ENCODE results near the gene COQ6. TPM values are rescaled to one million over a fixed set of nuclear protein-coding genes. Genes with fewer than 3 reads are reported as not detected.
"Not testable (repeated sequence)": the region's sequence is repeated elsewhere in the genome, so short reads cannot be mapped to it uniquely, and the experiment has no call there.

The COQ6 gene
- total RNA-seq, result 23.9 TPM

DNA sequence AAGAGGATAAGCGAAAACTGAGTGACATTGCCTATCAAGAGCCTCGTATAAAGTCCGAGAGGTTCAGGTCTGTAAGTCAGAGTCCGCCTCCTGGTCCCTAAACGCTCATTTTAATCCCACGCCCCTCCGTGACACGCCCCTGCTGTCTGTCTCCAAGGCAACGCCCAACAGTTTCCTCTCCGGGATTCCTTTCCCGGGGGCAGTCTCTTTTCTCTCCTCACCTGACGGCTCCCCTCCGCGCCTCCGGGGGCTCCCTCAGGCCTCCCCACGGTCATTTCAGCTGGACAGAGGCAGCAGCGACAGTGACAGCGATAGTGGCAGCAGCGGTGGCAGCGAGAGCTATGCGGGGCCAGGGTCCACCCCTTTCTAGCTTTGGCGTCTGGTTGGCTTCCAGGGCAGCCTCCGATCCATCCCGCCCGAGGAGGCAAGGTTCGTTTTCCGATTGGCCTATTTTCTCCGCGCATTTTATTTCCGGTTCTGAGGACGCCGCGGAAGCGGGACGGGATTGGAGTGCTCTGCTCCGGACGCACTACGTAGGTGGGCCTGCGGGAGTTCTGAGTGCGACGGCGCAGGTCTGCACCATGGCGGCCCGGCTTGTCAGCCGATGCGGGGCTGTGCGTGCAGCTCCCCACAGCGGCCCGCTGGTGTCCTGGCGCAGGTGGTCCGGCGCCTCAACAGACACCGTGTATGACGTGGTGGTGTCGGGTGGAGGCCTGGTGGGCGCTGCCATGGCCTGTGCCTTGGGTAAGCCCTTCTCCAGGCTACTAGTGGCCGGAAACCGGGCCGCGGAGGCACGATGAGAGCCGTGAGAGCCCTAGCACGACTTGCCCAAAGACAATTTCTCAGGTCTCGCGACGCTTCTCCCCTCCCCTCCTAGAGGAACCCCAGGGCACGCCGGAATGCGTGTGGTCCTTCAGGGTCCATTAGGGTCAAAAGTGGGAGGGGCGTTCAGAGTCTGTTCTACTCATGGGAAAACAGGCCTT, at the start of gene COQ6, which contains the start of gene FAM161B:
COQ6 (plus strand) TSS at position 551 of the 983 bp plus-strand sequence; CDS start at position 582, 31 bp downstream.
FAM161B (minus strand) TSS at position 343 of the 983 bp plus-strand sequence; CDS start at position 275, 68 bp downstream.
- peak; percentile 95 for DNase-seq

DNA sequence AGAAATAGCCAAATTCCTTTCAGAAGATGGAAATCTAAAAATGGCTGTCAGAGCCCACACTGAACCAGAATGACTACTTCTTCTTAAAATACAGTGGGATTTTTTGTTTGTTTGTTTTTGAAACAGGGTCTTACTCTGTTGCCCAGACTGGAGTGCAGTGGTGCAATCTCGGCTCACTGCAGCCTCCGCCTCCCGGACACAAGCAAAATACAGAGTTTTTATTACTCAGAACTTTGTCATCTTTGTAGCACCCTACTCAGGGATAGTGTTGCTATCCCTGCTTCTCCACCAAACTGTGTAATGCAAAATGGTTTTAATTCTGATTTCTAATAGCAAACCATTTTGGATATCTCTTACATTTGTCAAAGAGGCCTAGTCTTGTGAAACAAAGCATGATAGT, 47.1 kb upstream of the COQ6 start:
- no peak for DNase-seq

DNA sequence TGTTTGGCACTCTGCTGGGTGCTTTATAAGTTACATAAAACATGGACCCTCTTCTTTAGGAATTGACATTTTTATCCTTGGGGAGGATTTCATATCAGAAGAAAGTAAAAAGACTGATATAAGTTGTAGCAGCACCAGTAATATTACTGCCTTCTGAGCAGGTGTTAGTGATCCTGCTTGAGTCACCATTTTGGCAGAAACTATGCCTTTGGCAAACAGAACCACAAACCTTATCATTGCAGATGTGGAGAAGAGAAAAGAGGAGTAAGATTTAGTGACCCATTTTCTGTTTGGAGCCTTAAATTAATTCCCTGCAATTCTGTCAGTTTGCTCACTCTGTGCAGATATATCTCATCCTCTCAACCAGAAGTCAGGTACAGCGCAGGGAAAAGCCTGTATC, 40.4 kb upstream of the COQ6 start:
- DNase-seq, result no peak

DNA sequence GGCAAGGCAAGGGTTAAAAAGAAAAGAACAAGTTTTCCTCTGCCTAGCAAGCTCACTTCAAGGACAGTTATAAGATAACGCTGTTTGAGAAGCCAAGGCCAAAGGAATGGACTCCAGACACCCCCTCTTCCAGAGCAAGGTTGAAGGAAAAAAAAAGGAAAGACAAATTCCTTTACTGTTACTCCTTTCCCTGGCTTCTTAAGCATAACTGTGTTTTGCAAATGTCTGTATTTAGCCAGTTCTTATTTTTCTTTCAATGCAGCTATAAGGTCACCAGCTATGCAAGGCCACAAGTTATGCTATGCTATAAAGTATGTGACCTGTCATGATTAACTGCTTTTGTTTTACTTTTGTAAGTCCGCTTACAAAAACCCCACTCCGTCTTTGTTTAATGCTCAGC, 36.8 kb upstream of the COQ6 start:
- no peak for DNase-seq

DNA sequence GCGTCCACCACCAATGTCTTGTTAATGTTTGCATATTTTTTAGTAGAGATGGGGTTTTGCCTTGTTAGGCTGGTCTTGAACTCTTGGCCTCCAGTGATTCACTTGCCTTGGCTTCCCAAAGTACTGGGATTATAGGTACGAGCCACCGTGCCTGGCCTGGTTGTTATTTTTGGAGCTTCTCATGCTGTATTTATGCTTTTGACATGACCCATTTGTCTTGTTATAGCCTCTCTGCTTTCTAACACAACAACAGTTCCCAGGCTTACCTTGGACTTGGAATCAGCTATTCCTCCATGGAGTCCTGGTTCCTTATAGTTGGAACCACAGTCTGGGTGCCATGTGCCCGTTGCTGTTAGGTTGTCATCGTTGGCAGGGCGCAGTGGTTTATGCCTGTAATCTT, 33.8 kb upstream of the COQ6 start:
- no peak for DNase-seq

DNA sequence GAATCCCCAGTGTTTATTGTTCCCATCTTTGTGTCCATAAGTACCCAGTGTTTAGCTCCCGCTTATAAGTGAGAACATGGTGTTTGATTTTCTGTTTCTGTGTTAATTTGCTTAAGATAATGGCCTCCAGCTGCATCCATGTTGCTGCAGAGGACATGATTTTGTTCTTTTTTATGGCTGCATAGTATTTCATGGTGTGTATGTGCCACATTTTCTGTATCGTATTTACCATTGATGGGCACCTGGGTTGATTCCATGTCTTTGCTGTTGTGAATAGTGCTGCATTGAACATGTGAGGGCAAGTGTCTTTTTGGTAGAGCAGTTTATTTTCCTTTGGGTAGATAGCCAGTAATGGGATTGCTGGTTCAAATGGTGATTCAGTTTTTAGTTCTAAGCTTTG, 30.6 kb upstream of the COQ6 start:
- DNase-seq, result not testable (repeated sequence)

DNA sequence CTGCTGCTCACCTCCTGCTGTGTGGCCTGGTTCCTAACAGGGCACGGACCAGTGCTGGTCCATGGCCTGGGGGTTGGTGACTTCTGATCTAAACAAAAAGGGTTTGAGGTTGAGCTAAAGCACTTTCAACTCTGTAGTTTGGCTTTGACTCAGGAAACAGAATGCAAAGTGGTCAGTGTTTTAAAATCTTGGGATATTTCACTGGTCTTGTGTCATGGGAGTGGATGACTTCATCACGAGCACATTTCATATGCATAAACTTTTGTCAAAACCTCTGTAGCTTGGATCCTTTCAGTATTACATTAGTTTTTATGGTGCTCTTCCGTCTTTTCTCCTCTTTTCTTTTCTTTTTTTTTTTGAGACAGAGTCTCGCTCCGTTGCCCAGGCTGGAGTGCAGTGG, 25.8 kb upstream of the COQ6 start:
- no peak for DNase-seq

DNA sequence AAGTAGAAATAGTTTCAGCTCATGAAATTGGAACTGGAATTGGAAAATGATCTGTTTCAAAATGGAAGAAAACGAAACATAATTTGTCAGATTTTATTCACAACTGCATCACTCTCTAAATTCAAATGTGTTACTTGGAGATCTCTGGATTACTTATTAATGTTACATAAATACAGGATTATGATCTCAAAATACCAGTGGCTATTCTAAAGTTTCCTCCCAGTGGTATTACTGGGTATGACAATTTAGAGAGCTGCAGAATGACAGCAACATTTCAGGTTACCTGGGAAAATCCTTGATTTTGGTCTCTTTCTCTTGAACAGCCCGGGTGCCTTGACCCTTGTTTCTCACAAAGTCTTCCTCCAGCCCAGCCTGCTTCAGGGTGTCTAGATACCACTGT, 14.4 kb upstream of the COQ6 start:
- DNase-seq, result no peak

DNA sequence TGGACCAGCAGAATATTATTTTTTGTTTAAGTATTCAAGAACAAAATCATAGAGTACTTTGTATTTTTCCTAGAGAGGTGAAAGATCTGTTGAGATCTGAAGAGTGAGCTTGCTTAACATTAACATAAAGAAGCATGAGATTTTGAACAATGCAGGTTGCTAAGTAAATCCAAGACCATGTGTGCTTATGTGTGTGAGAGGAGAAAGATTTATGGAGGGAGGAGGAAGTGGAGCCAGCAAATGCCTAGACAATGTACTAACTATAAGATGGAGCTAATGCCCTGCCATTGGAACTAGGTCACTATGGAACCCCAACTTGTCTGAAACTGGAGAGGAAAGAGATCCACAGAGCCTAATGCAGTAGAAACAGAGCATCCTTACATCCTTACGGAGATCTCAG, 13.6 kb upstream of the COQ6 start:
- DNase-seq, result no peak

DNA sequence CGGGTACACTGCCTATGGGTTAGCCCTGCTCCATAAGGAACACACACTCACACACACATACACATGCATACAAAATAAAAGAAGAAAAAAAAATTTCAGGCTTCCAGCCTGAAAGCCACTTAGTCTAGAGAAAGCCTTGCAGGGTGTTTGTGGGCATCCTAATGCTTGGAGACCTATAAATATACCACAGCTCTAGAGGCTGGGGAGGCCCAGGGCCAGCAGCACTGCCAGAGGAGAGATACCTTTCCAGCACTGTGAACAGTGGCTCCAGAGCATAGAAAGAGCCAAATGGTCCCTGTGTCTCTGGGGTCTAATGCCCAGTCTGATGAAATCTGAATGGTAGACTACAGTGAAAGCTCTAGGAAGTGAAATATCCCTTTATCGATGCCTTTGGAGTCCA, 13.1 kb upstream of the COQ6 start:
- DNase-seq, result no peak

DNA sequence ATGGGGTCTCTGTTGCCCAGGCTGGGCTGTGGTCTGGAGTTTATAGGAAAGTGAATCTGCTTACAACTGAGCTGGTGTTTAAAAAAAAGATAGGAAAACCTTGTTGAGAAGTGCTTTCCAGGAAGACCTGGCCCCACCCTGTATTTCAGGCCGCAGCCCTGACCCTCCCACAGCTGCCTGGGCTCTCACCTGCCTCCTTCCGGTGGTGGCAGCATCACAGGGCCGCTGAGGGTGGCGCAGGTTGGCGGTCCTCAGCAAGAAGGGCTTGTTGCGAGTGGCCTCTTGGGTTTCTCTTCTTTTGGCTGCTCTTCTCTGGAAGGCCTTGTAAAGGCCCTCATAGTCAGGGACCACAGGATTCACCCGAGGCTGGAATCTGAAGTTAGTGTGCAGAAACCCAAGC, 7.9 kb upstream of the COQ6 start:
- no peak for DNase-seq

DNA sequence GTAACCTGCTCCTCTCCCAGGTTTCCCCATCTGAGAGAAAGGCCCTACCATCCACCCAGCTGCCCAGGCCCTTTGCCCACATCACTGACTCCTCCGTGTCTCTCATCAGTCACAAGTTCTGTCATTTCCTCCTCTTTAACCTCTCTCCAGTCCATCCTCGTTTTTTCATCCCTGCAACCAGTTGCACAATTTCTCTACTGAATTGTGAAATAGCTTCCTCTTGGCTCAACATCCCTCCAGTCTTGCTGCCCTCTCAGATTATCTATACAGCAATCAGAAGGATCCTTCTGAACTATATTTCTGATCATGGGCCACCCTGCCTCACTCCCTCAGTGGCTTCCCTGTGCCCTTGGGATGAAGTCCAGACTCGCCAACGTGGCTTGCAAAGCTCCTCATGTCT, 7.0 kb upstream of the COQ6 start:
- DNase-seq, result no peak

DNA sequence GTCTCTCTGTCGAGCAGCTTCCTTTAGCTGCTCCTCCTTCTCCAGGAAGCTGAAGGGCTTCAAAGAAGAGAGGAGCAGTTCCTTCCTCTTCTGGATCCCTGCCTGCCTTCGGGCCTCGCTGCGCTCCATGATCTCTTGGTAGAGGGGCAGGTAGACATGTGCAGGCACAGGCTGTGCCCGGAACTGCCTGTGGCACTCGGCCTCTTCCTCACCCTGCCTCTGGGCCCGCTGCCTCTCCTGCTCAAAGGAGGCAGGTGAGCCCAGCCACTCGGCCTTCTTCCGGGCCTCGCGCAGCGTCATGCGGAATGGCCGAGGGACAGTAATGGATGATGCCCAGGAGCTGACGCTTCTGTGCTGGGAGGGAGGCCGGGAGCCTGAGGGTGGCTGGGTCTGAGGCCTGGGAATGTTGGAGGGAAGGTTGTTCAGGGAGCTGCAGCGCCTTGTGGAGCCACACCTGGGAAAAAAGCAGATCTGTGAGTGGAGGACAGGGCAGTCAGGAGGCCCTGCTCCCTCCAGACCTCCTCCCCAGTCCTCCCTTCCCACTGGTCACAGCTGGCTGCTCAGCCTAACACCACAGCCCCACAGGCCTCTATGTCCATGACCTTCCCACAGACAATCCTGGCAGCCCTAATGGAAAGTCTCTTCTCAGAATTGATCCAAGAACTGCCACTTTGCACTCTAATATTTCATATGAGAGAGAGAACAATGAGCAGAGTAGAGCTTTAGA, 5.5 kb upstream of the COQ6 start:
- no peak for DNase-seq

DNA sequence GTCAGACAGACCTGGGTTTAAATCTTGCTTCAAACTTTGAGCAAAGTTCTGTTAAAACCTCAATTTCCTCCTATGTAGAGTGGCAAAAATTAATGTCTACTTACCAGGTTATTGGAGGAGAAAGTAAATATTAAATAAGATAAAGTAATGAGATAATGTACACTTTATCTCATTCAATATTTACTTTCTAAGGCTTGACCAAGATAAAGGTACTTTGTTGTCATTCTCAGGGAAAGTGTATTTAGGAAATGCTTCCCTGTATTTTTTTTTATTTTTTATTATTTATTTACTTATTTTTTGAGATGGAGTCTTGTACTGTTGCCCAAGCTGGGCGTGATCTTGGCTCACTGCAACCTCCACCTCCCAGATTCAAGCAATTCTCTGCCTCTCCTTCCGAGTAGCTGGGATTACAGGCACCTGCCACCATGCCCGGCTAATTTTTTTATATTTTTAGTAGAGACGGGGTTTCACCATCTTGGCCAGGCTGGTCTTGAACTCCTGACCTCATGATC, 4.9 kb upstream of the COQ6 start:
- DNase-seq, result no peak

DNA sequence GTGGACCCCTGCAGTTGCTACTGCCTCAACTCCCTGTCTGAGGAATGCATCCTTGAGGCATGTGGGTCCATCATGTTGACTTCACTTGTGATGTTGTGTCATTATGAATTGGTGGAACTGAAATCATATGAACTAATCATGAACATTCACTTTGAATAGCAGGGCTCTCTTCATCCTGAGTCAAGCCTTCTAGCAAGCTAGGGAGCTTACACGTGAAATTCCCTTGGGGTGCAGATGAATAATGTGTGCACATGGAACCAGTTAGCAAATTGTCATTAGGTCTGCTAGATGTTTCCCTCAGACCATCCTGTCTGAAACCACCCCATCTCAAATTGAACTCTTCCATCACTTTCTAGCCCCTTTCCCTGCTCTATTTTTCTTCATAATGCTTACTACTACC, 3.6 kb downstream of the COQ6 start:
- no peak for DNase-seq

DNA sequence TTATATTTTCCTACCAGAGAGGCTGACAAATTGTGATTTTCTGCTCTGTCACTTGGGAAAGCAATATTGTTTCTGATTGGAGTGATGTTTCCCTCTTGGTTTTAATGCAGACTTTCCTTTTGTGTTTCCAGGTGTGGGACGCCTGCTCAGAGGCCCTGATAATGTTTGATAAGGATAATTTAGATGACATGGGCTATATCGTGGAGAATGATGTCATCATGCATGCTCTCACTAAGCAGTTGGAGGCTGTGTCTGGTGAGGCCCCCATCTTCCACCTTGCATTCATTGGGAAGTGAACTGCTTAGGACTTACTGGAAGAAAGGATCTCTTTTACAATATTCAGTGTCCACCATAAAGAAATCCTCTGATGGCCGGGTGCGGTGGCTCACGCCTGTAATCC, 5.6 kb downstream of the COQ6 start:
- DNase-seq, result no peak

DNA sequence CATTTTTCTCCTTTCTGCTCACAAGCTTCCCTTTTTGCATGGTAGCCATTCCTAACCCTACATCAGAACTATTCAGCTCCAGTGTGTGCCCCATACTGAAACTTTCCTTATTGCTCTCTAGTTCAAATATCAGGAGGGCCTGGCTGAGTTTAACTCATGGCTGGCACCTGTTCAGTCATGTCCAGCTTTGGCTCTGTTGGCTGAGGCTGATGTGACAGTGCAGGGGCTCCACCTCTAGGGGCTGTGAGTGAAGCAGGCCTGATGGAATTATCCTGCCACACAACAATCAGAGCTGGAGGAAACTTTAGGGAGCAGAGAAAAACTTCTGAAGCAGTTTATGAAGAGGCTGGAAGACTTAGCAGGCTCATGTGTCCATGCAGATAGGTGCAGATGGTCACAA, 8.5 kb downstream of the COQ6 start:
- no peak for DNase-seq

DNA sequence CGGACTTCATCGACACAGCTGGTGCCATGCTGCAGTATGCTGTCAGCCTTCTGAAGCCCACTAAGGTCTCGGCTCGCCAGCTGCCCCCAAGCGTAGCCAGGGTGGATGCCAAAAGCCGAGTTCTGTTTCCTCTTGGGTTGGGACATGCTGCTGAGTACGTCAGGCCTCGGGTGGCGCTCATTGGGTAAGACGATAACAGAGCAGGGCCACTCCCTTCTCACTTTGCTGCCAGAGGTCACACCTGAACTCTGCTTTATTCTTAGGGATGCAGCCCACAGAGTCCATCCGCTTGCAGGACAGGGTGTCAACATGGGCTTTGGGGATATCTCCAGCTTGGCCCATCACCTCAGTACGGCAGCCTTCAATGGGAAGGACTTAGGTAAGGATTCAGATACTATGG, 11.1 kb downstream of the COQ6 start:
- no peak for DNase-seq

DNA sequence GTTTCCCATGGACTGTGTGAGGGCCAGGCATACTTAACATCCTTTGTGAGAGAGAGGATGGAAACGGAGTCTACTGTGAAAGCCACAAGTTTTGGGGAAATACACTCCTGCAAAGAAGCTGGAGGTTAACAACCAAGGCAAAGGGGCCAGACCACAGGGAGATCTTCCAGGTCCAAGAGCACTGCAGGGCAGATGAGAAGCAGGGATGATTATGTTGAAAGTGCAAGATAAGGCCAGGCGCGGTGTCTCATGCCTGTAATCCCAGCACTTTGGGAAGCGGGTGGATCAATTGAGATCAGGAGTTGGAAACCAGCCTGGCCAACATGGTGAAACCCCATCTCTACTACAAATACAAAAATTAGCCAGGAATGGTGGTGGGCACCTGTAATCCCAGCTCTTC, 15.1 kb downstream of the COQ6 start:
- DNase-seq, result no peak

DNA sequence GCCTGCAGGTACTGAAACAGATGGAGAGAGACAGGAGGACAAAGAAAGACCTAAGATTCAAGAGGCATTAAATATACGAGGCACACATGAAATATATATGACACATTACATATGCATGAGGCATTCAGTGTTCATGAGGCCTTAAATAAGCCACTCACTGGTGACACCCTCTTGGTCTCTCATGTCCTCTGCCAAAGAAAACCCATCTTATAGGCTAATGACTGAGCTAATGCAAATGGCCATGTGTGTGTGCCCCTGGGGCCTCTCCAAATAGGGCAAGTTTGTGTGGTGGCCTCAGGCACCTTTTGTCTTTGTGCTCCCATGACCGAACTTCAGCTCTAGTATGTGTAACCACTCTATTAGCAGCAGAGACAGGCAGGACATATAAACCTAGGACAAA, 18.8 kb downstream of the COQ6 start:
- DNase-seq, result no peak

DNA sequence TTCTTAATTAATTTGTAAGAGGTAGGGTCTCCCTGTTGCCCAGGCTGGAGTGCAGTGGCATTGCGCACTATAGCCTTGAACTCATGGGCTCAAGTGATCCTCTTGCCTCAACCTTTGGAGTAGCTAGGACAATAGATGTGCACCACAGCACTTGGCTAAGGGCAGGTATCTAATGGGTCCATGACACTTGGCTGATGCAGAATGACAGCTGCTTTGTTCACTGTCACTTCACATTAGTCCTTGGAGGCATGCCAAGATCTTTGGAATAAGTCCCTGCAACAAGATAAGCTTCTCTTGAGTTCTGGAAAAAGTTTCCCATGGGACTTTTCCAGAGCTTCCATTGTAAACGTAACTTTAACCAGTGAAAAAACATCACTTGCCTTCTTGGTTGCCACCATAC, 23.4 kb downstream of the COQ6 start:
- DNase-seq, result no peak

DNA sequence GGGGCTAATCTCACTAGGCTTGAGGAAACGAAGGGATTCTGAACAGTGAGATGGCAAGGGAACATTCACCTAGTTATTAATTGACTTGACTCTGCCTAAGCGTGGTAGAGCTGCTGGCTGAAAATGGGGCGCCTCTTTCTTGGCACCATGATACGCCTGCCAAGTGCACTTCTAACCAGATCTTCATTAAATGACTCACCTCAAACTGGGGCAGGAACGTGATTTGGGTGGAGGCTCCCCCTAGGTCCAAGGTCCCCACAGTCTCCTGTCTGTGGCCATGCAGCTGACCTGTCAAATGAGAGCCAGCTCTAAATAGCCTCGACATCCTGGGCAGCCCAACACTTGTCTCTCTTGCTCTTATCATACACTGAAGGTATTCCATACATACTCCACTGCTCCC, 26.0 kb downstream of the COQ6 start:
- DNase-seq, result no peak

DNA sequence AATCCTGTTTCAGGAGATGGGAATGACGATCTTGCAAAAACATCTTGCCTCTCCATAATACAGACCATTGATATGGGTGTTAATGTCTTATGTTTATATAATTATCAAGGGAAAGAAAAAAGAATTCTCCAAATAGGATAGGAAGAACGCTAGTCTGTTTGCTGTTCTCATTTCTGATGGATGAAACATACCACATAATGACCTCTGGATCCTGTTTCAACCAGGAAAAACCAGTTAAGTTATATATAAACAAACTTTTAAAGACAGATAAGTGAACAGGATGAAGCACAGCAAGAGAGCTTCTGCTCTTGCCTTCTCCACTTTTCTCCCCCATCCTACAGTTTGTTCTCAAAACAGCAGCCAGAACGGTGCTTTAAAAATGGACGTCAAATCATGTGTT, 27.8 kb downstream of the COQ6 start:
- no peak for DNase-seq
